ENCODE results near the gene GH1.
A peak's percentile ranks its signal among the peaks of the same experiment; 100 is the strongest.
"Not testable (repeated sequence)": the region's sequence is repeated elsewhere in the genome, so short reads cannot be mapped to it uniquely, and the experiment has no call there.

Gene GH1

GRCh38 chr17:63926164-63926563, 7.5 kb upstream of the GH1 start:
- no peak for DNase-seq (ENCODE audit: low read depth)
- TF ChIP-seq, protein P1, sequence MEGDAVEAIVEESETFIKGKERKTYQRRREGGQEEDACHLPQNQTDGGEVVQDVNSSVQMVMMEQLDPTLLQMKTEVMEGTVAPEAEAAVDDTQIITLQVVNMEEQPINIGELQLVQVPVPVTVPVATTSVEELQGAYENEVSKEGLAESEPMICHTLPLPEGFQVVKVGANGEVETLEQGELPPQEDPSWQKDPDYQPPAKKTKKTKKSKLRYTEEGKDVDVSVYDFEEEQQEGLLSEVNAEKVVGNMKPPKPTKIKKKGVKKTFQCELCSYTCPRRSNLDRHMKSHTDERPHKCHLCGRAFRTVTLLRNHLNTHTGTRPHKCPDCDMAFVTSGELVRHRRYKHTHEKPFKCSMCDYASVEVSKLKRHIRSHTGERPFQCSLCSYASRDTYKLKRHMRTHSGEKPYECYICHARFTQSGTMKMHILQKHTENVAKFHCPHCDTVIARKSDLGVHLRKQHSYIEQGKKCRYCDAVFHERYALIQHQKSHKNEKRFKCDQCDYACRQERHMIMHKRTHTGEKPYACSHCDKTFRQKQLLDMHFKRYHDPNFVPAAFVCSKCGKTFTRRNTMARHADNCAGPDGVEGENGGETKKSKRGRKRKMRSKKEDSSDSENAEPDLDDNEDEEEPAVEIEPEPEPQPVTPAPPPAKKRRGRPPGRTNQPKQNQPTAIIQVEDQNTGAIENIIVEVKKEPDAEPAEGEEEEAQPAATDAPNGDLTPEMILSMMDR (IDR thresholded peaks at IDR 0.05; ENCODE audit: insufficient read depth, low read depth, low read length, missing control alignments) = no peak
- H3K4me3 ChIP-seq (ENCODE audit: low read length) = no peak overlapping the region

GRCh38 chr17:63925615-63926014, 7.0 kb upstream of the GH1 start:
- no peak for DNase-seq (ENCODE audit: low read depth)

DNA sequence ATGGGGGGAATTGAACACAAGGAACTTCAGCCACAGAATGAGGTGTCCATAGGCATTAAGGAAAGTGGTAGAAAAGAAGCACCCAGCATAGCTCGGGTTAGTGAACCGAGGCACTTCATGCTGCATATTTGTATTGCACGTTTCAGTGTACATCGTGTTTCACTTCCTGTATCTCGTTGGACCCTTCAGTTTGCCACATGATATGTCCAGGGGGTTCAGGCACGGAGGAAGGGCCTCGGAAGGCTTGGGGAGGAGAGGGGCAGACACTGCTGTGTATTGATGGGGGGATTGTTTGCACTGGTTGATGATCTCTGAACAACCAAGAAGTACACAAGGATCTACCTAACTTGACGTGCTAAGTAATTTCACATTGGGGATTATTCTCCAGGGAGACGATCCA, 3.8 kb upstream of the GH1 start:
- H3K4me3 ChIP-seq (ENCODE audit: low read length); DNase-seq (ENCODE audit: low read depth): not testable (repeated sequence)

More at GRCh38 chr17:63925615-63926014, 7.0 kb upstream of the GH1 start:
- no peak overlapping the region for H3K4me3 ChIP-seq (ENCODE audit: low read length)
- TF ChIP-seq, protein P1 (IDR thresholded peaks at IDR 0.05; ENCODE audit: insufficient read depth, low read depth, low read length, missing control alignments) = no peak

DNA sequence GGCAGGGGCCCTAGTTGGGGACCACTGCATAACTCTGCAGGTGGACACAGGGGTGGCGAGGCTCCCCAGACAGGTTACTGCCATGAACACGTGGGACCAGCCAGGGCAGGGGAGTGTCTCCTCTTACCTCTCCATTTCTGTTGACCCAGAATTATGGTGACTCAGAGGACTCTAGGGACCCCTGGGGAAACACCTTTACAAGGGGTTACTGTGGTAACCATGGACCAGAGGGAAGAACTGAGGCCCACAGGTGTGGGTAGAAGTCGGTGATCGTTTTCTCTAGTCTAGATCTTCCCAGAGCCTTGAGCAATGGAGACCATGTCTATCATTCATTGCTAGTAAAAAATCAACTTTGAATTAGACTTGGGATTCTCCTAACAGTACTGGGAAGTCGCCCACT, 2.1 kb upstream of the GH1 start:
- H3K4me3 ChIP-seq (ENCODE audit: low read length); DNase-seq (ENCODE audit: low read depth): not testable (repeated sequence)

GRCh38 chr17:63920050-63920449, 1.4 kb upstream of the GH1 start:
- H3K4me3 ChIP-seq (ENCODE audit: low read length); DNase-seq (ENCODE audit: low read depth): not testable (repeated sequence)

DNA sequence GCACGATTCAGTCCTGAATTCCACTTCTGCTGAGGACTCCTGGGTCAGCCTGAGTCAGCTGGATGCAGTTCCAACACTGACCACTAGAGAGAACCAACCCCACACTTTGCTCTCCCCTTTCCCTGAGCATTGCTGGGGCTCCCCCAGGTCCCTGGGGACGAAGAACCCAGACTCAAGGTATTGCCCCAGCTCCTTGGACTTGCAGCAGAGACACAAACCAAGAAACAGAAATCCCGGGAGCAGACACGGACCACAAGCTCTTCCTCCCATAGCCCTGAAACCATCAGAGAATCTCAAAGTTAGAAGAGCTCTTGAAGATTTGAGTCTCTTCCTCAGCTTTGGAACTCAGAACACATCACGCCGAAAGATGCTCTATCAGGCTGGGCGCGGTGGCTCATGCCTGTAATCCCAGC, 678 bp upstream of the GH1 start:
- TF ChIP-seq, protein P1 (IDR thresholded peaks at IDR 0.05; ENCODE audit: insufficient read depth, low read depth, low read length, missing control alignments) = peak; percentile 98
- peak; percentile 65 for DNase-seq (ENCODE audit: low read depth)
- no peak overlapping the region for H3K4me3 ChIP-seq (ENCODE audit: low read length)

DNA sequence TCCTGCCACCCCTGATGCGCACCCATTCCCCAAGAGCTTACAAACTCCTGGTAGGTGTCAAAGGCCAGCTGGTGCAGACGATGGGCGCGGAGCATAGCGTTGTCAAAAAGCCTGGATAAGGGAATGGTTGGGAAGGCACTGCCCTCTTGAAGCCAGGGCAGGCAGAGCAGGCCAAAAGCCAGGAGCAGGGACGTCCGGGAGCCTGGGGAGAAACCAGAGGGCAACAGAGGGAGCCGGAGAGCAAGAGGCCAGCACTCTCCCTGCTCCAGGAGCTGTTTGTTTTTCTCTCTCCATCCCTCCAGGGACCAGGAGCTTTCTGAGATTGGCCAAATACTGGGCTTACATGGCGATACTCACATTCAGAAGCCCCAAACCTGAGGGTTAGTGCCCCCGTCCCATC, 334 bp downstream of the GH1 start:
- DNase-seq (ENCODE audit: low read depth) = no peak
- TF ChIP-seq, protein P1 (IDR thresholded peaks at IDR 0.05; ENCODE audit: insufficient read depth, low read depth, low read length, missing control alignments) = no peak
- H3K4me3 ChIP-seq (ENCODE audit: low read length) = no peak overlapping the region

- TF ChIP-seq, protein P1 (IDR thresholded peaks at IDR 0.05; ENCODE audit: insufficient read depth, low read depth, low read length, missing control alignments) = no peak
- no peak for DNase-seq (ENCODE audit: low read depth)
- H3K4me3 ChIP-seq (ENCODE audit: low read length) = no peak overlapping the region
Measured at GRCh38 chr17:63917646-63918045, 993 bp downstream of the GH1 start.

- not testable (repeated sequence) for H3K4me3 ChIP-seq (ENCODE audit: low read length); DNase-seq (ENCODE audit: low read depth)
Measured at GRCh38 chr17:63917206-63917605, 1.4 kb downstream of the GH1 start.
